WERI-Rb-1 (cell line): ENCODE data around the gene FREM2.

Source experiments
- DNase-seq: peaks from one replicate; pipeline ENCODE4 v3.0.0-alpha.2; 2020
- H3K27ac ChIP-seq: fragments of 250-450 bp; sonication (Bioruptor Pico); 2 replicates; pipeline ENCODE4 v1.5.1; 2020; ENCODE audit warnings: mild to moderate bottlenecking, moderate library complexity
- H3K27me3 ChIP-seq: fragments of 250-450 bp; sonication (Bioruptor Pico); 2 replicates; pipeline ENCODE4 v1.5.1; 2021; ENCODE audit warnings: mild to moderate bottlenecking, low read depth, moderate library complexity; ENCODE audit not compliant: insufficient read depth, severe bottlenecking
- H3K36me3 ChIP-seq: fragments of 250-450 bp; sonication (Bioruptor Pico); 2 replicates; pipeline ENCODE4 v1.5.1; 2020; ENCODE audit warnings: mild to moderate bottlenecking, moderate library complexity
- H3K4me3 ChIP-seq: 2 replicates; pipeline ENCODE4 v1.5.1; 2011; ENCODE audit warnings: low read depth, mild to moderate bottlenecking, control low read depth, low read length
- H3K9me3 ChIP-seq: fragments of 250-450 bp; sonication (Bioruptor Pico); 2 replicates; pipeline ENCODE4 v1.5.1; 2021; ENCODE audit warnings: mild to moderate bottlenecking, moderate library complexity; ENCODE audit not compliant: severe bottlenecking
- TF ChIP-seq, protein P1 (sequence below): IDR thresholded peaks from 2 replicates; pipeline ENCODE4 v1.5.1; 2011; ENCODE audit warnings: low read depth, mild to moderate bottlenecking, control low read depth, inconsistent platforms, low read length

FREM2 gene

DNA sequence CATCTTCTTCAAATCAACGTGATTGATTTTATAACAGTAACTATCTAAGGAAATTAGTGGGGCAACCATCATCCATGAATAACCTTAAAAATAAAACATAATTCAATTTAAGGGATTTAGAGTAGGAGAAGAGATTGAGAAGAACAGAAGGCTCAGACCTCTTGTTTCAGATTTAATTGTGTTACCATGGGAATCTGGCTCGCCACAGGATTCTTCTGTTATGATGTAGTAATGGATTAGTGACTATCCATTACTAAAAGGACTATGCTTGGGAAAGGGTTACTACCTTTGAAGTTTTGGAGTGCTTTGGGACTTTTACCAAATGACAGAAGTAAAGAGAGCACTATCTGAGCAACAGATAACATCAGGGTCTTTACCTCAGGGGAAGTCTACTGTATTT is 13.2 kb downstream of the FREM2 start:
- TF ChIP-seq, protein P1, sequence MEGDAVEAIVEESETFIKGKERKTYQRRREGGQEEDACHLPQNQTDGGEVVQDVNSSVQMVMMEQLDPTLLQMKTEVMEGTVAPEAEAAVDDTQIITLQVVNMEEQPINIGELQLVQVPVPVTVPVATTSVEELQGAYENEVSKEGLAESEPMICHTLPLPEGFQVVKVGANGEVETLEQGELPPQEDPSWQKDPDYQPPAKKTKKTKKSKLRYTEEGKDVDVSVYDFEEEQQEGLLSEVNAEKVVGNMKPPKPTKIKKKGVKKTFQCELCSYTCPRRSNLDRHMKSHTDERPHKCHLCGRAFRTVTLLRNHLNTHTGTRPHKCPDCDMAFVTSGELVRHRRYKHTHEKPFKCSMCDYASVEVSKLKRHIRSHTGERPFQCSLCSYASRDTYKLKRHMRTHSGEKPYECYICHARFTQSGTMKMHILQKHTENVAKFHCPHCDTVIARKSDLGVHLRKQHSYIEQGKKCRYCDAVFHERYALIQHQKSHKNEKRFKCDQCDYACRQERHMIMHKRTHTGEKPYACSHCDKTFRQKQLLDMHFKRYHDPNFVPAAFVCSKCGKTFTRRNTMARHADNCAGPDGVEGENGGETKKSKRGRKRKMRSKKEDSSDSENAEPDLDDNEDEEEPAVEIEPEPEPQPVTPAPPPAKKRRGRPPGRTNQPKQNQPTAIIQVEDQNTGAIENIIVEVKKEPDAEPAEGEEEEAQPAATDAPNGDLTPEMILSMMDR: no peak
- H3K27ac ChIP-seq: no peak overlapping the region
- no peaks in the 10 kb centered on the region for H3K9me3 ChIP-seq
- DNase-seq: no peak
- no peaks in the 10 kb centered on the region for H3K27me3 ChIP-seq
- H3K36me3 ChIP-seq: no peaks in the 10 kb centered on the region
- H3K4me3 ChIP-seq: no peak overlapping the region

DNA sequence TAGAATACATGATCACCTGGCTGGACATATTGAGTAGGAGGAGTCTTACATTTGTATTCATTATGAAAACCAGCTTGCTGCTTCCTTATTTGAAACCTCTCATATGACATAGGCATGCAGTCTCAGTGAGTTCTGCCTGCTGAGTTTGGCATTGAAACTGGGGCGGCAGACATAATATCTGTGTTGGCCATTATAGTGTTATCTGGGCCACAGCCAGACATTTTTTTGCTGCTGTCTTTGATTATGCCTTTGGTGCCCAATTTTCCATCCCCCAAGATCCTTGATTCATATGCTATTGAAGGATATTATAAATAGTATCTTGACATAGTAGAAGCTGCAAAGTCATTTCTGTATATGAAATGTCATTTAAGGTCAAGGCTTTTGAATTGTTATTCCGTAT is 15.8 kb downstream of the FREM2 start:
- no peaks in the 10 kb centered on the region for H3K9me3 ChIP-seq
- TF ChIP-seq, protein P1: no peak
- no peaks in the 10 kb centered on the region for H3K27me3 ChIP-seq
- H3K27ac ChIP-seq: no peak overlapping the region
- no peaks in the 10 kb centered on the region for H3K36me3 ChIP-seq
- DNase-seq: no peak
- H3K4me3 ChIP-seq: no peak overlapping the region

DNA sequence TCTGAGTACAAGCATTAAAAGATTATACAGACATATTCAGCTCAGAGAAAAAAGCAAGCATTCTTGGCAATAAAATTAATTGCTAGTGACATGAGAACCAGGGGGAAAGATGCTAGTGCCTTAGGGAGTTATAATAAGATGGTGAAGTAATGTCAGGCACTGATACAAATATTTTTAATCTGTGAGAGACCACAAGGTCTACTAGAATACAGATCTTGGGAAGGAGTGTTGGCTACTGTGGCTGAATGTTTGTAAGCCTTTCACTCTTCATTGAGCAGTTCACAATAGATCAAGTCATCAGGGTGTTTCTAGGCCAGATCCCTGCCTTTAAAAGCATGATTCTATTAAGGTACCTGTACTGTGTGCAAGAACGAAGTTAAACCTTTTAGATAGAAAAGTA is 16.4 kb downstream of the FREM2 start:
- Histone ChIP-seq H3K27me3 (no peaks in the 10 kb centered on the region), H3K36me3 (no peaks in the 10 kb centered on the region), H3K9me3 (no peaks in the 10 kb centered on the region), H3K27ac (no peak overlapping the region), H3K4me3 (no peak overlapping the region)
- TF ChIP-seq, protein P1: no peak
- DNase-seq: no peak

DNA sequence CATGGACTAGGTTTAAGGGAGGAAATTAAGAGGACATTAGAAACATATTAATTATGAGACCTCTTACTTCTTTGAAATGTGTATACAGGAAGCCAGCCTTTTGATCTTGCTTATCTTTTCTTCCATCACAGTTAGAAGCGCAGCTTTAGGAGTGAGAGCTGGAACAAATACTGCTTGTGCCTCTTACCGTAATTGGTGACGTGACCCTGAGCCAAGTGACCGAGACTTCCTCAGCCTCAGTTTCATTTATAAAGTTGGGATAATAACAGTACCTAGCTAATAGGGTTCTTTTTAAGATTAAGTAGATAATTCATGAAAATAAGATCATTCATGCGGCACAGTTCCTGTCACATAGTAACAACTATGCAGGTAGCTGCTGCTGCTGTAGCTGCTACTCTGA is 18.5 kb downstream of the FREM2 start:
- no peak for DNase-seq
- Histone ChIP-seq H3K9me3 (no peaks in the 10 kb centered on the region), H3K27me3 (no peaks in the 10 kb centered on the region), H3K36me3 (no peaks in the 10 kb centered on the region), H3K4me3 (no peak overlapping the region), H3K27ac (no peak overlapping the region)
- TF ChIP-seq, protein P1: no peak

DNA sequence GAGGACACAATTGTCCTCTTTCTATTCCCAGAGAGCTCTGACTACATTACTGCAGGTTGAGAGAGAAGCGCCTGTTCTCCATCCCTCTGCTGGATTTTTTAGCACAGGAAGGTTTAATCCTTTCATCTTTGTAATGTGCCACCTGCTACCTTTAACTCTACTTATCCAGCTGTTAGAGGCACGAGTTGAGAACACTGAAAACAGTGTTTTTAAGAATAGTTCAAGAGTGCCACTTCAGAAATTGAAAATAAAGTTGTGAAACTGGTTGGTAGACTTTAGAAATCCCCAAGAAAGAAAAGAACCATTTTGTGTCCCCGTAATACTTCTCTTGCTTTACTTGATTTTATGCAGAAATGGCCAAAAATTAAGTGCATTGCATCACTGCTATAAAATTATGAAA is 20.6 kb downstream of the FREM2 start:
- Histone ChIP-seq H3K27me3 (no peaks in the 10 kb centered on the region), H3K27ac (no peak overlapping the region), H3K9me3 (no peaks in the 10 kb centered on the region), H3K36me3 (no peaks in the 10 kb centered on the region), H3K4me3 (no peak overlapping the region)
- TF ChIP-seq, protein P1: no peak
- DNase-seq: no peak

DNA sequence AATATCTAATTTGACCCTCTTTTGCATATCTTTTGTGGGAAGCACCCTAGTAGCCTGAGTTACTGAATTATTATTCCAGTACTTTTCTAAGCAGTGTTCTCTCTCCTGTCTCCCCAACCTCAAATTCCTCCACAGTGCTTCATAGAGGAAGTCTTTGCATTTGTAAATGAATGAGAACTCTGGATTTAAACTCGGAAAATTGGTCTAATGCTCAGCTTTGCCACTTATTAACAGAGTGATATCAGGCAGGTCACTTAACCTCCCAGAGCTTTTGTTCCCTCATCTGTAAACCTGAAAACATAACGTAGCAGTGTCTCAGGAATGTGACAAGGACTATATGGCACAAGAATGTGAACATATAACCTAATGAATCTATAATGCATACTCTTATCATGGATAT is 26.2 kb downstream of the FREM2 start:
- no peak overlapping the region for H3K27ac ChIP-seq
- no peaks in the 10 kb centered on the region for H3K27me3 ChIP-seq
- H3K9me3 ChIP-seq: no peaks in the 10 kb centered on the region
- H3K36me3 ChIP-seq: no peaks in the 10 kb centered on the region
- no peak overlapping the region for H3K4me3 ChIP-seq
- TF ChIP-seq, protein P1: no peak
- no peak for DNase-seq
